Right forelimb (tissue), 1 donor: Measurements from ENCODE around the gene ZNF710.
"Not testable (repeated sequence)": the region's sequence is repeated elsewhere in the genome, so short reads cannot be mapped to it uniquely, and the experiment has no call there.

Experiments
- DNase-seq: peaks from one replicate; pipeline ENCODE4 v3.0.0-alpha.2; 2018

Gene ZNF710

DNA sequence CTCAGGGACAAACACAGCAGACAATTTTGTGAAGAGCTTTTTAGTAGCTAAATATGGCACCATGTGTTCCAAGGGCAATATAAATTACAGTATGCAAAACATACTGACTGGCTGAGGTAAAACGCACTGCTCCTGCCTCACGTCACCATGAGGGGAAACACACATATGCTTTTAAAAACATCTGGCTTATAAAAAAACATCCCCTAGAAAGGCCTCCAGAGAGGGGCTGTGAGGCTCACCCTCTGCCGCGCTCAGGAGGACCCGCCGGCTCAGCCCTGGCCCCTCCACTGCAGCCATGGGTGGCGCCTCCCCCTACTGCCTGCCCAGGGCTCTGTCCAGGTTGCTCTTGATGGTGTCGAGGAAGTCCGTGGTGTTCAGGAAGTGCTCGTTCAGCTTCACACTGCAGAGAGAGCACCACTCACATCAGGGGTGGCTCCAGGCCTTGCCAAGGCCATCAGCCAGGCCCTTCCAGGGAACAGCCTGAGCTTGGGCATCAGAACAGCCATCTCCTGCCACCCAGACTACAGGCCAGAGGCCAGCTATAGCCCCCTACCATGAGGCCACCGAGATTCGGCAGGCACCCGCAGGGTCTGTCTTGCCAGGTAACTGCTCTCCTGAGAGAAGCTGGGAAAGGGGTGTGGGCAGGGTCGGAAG lies 83.0 kb downstream of the ZNF710 start:
- no peak for DNase-seq

DNA sequence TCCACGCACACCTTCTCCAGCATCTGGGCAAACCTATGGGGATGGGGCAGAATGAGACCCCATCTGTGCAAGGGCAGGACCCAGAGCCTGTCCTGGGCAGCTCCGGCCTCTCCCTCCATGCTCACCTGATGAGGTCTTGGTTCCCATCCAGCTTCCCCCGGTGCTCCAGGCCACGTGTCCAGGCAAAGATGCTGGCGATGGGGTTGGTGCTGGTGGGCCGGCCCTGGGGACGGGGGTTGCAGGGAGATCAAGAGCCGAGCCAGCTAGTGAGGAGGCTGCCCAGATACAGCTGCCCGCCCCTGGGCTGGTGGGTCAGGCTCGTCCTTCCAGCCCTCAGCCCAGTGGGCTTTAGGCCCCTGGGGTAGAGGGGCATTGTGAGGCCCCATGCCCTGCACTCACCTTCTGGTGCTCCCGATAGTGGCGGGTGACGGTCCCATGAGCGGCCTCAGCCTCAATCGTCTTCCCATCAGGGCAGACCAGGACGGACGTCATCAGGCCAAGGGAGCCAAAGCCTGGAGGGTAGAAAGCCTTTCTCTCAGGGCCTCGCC lies 83.8 kb downstream of the ZNF710 start:
- DNase-seq, result no peak

DNA sequence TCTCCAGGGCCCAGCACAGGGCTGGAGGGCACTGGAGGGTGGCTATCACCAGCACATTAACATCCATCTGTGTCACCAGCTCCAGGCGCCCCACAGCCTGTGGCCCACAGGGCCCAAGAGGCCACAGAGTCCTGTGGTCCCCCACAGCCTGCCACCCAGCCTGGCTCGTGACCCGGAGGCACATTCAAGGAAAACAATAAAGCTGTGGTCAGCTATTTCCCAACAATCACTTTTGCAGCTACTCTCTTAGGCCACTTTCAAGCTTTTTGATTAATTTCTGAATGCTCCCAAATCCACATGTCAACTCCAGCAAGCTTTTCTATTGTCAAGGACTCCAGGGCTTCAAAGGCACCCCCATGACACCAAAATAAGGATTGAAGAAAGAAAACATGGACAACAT lies 84.4 kb downstream of the ZNF710 start:
- no peak for DNase-seq

DNA sequence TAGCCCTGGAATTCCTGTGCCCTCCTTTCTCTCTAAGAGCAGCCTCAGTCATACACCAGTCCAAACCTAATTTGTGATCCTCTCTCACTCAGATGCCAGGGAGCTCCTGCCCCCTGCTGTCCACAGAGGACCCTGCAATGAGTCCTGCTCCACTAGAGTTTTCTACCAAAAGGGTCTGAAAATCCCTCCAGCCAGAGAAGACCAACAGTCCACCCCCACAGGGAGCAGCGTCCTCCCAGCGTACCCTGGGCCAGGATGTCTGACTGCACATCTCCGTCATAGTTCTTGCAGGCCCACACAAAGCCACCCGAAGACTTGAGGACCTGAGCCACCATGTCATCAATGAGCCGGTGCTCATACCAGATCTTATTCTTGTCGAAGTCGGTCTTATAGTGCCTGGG lies 85.7 kb downstream of the ZNF710 start:
- DNase-seq, result no peak

DNA sequence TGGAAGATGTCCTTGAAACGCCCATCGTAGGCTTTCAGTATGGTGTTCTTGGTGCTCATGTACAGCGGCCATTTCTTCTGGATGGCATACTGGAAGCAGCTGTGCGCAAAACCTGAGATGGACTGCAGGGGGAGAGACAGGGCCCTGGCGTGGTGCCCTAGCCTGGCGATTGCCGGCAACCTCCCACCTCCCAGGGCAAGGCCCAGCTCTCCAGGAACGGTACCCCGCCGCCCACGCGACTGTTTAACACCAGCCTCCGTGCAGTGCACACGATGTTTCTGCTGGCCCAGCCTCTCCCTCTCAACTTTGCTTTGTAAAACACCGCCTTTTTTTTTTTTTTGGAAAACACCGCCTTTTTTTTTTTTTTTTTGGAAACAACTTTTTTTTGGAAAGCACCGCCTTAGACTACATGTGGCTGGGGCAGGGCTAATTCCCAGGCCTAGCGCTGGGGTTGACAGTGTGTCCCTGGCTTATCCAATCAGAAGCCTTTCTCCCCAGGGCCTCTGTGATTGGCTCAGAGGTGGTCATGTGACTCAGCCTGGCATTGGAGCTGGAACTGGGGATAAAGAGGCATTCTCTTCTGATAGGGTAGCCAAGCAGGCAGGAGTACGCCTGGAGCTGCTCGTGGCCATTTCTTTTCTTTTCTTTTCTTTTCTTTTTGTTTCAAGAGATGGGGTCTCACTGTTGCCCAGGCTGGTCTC lies 86.5 kb downstream of the ZNF710 start:
- no peak for DNase-seq

DNA sequence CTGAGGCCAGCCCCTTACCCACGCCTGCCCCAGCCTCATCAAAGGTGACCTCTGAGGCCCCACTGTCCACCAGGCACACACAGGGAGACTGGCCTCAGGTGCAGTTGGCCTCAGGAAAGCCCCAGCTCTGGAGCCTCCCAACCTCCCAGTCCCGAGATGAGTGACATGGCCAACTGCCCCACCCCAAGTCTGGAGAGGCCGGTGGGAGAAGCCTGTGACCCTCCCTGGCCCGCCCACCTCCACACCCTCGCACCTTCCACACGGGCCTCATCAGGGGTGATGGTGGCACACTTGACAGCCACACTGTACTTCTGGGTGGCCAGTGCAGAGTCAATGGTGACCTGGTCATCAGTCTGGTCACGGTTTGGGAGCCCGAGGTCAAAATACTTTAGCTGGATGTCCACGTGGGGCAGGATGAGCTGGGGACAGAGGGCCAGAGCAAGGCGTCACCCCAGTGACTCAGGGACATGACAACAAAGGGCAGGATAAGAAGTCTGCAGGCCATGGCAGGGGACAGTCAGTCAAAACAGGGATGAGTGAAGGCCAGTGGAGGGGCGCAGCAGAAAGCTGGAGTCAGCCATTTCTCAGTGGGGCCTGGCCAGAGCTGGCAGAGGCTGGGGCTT lies 89.2 kb downstream of the ZNF710 start:
- DNase-seq, result no peak

DNA sequence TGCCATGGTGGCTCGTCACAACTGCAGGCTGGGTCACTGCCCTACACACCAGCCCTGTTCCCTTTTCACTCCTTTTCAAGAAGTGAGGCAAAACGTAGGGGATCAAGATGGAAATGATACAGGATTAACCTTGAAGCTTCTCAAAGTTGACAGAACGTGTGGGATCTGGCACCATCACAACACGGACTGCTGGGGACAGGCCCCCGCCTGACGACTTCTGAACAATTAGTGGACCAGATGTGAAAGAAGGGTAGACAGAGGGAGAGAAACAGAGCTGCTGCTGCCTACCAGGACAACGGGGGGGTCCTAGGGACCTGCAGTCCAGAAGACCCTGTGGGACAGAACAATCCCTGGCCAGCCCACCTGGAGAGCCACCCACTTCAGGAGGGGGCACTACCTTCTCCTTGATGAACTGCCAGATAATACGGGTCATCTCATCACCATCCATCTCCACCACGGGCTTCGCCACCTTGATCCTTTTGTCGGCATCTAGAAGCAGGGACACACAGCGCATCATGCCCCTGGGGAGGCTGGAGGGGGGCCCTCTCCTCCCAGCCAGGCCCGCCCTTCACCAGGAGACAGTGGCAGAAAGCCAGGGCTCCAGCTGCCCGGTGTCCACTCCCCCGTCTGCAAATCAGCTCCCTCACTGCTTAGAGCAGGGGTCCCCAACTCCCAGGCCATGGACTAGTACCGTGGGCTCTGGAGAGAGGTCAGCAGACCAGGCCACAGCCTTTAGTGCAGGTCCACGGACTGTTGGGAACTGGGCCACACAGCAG lies 90.2 kb downstream of the ZNF710 start:
- DNase-seq, result no peak

DNA sequence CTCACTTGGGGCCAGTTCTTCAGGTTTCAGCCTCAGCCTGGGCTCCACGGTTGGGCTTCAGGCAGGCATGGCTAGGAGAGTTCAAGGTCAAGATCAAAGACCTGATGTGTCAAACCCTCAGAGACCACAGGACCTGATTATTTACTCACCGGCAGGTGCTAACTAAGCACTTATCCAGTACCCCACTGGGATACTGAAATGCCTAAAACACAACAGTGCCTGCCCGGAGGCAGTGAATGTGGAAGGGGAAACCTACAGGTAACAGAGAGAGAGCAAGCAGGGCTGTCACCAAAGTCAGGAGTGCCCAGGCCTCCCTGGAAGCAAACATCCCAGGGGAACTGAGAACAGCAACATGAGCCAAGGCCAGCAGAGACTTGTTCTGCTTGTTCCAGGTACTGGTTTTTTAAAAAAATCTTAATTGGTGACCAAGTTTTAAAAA lies 94.4 kb downstream of the ZNF710 start:
- DNase-seq, result no peak

DNA sequence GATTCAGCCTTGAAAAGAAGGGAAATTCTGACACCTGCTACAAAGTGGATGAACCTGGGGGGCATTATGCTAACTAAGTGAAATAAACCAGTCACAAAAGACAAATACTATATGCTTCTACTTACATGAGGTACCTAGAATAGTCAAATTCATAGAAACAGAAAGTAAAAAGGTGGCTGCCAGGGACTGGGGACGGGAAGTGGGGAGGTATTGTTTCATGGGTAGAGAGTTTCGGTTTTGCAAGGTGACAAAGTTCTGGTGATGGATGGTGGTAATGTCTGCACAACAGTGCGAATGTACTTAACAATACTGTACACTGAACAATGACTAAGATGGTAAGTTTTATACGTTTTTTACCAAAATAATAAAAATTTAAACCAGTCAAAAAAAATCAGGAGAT lies 96.4 kb downstream of the ZNF710 start:
- no peak for DNase-seq

DNA sequence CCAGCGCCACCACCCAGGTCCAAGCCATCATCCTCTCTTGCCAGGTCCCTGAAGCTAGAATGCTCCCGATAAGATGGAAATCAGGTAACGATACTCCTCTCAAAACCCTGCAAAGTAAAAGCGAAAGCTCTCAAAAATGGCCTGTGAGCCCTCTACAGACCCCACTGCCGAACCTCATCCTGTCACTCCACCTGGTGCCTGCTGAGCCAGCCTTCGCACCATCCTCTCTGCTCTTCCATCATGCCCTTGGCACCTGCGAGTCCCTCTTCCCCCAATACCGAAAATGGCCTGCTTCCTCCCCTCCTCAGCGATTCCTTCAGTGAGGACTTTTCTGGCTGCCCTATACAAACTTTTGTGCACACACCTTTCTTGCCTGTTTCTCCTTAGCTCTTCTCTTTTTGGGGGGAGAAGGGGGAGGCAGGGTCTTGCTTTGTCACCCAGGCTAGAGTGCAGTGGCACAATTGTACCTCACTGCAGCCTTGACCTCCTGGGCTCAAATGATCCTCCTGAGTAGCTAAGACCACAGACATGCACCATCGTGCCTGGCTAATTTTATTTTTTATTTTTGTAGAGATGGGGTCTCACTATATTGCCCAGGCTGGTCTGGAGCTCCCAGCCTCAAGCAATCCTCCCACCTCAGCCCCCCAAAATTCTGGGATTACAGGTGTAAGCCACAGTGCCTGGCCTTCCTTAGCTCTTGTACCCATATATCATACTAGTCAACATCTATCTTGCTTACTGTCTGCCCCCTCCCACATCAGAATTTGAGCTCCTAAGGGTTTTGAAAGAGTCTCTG lies 98.1 kb downstream of the ZNF710 start:
- no peak for DNase-seq

DNA sequence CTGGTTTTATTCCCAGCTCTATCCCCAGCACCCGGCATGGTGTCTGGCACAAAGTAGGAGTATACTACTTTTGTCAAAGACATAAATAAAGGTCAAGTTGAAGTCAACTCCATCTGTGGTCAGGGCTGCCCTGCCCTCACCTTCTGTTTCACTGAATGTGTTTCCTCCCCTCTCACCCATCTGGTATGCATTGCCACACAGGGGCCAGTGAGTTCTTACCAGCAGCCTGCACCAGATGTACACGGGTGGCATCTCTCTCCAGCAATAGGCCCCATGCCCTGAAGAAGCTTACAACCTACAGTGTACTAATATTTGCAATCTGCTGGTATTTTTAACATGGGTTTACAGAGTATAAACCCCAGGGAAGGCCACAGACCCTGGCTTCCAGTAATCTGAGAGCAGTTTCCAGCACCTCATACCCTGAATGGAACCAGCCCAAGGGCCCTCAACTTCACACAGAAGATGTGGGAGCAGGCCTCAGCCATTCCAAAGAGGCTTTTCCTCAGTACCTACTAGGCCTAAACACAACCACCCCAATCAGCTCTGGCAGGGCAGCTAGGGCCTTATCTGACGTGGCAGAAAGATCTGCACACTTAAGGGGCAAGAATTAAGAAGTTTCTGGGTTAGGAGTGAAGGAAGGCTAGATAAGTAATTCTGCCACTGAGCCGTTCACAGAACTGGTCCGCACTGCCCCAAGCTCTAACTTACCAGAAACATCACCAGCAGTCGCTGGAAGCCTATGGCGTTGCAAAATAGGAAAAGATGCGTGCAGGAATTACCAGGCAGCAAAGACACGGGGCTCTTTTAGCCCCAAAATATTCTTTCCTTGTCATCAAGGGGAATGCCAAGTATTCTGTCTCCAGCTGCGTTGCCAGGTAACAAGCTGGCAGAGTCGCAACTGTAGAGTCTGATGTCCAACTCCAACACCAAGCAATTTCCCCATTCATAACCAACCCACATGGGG lies 99.0 kb downstream of the ZNF710 start:
- peak; percentile 75 for DNase-seq

DNA sequence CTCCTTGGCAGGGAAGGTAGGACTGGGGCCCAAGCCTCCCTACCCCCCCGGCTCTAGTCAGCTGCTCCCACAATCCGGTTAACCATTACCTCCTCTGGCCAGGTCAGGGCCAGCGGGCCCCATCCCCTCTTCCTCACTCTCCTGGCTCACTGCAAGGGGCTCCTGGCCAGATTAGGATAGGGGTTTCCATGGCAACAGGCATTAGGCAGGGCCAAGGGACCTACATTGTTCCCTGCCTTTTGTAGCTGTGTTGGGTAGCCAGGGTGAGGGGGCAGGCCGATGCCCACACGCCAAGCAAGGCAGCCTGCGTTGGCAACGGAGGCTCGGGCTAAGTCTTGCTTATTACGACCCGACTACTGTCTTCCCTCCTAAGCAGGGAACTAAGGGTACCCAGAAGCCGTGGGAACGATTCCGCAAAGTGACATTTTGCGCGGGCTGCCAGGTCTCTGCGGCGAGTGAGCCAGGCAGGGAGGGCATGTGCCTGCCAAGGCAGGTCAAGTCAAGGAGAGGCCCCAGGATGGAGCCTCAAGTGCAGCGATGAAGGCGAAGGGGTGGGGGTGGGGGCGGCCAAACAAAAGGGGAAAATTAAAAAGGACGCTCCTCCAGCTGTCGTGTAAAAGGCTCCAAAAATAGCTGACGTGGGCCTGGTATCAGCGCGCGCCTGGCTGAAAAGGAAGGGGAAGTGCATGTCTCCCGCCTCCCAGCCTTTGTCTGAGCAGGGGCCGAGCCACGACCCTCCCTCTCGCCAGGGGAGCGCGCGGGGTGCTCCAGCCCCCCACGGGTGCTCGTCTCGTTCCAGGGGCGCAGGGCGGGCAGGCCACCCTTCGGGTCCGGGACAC lies 100.2 kb downstream of the ZNF710 start:
- DNase-seq, result peak; percentile 71

DNA sequence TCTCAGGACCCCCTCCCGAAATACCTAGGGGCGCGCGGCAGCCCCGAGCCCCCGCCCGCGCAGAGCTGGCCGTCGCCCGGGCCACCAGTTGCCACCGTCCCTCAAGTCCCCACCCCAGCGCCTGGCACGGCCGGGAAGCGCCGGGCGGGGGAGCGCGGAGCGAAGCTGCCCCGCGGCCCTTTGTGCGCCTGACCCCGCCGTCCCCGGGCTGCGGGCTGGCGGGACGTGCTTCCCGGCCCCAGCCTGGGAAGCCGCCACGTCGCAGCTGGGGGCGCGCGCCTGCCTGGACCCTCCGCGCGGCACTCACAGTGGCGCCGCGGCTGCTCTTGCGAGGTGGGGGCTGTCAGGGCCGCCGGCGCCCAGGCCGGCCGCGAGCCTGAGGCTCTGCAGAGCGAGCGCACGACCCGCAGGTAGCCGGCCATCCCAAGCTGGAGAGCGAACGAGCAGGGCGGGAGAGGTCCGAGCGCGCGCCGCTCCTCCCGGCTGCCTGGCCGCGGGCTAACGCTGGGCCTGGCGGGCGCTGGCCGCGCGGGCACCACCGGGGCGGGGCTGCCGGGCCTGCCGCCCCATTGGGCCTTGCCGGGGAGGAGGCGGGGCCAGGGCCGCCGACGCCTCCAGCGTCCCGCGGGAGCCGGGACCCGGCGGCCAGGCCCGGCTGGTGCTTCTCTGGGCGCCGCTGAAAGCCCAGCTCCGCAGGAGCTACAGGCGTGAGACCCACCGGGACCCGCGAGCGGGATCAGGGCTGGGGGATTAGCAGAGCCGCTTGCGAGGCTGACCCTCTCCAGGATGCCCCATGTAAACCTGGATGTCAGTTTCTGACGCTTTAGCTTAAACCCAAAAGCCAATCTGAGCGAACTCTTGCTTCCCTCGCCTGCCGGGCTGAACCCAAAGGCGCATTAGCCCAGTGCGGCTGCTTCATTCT lies 101.1 kb downstream of the ZNF710 start, which contains the start of gene IDH2:
Gene IDH2 (minus strand): TSS at position 500 of the 922 bp plus-strand sequence. CDS start 78 bp downstream, at position 422.
- peak; percentile 87 for DNase-seq

DNA sequence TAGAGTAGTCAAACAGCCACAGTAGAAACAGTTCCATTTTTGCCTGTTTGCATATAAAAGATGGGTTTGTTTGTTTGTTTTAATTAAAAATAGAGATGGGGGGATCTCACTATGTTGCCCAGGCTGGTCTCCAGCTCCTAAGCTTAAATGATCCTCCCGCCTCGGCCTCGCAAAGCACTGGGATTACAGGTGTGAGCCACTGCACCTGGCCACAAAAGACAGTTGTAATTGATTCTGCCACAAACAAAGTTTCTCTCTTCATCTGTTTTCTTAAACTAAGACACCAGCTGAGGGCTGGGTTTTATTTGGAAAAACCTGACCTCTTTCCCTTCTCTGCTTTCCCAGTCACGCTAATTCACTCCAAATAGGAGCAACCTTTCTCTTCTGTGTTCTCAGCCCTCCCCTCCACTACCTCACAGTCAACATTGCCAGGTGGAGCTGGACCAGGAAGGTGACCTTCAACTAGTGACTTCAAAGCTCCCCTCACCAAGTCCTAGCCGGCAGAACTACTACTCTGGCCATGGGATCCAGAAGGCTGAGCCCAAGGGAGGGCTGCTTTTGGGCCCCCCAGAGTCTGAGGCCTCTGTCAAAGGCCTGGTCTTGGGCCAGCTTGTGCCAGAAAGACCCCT lies 102.7 kb downstream of the ZNF710 start:
- DNase-seq, result no peak

DNA sequence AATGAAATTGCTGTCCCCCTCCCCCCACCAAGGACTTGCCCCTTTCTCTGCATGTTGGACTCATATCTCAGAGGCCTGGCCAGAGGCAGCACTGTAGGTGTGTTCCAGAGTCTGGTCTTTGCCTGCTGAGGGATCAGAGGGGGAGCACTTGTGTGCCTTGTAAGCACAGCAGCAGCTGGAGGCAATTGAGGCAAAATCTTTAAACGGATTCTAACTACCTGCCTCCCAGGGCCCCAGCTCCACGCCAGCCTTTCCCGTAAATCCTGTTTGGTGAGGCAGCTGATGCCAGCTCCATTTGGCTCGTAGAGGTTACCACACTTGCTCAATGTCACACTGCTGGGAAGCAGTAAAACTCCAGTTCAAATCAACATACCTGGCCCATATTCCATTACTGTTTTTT lies 103.4 kb downstream of the ZNF710 start:
- DNase-seq, result no peak

DNA sequence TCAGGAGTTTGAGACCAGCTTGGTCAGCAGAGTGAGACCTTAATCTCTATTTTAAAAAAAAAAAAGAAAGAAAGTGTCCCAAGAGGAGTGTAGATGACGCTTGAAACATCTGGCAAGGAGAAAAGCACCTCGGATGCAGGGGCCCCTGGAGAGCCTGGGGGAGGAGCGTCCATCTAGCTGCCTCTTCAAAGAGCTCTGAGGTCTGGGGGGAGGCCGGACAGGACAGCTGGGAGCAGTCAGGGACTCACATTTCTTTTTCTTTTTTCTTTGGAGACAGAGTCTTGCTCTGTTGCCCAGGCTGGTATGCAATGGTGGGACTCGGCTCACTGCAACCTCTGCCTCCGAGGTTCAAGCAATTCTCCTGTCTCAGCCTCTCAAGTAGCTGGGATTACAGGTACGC lies 104.4 kb downstream of the ZNF710 start:
- no peak for DNase-seq

DNA sequence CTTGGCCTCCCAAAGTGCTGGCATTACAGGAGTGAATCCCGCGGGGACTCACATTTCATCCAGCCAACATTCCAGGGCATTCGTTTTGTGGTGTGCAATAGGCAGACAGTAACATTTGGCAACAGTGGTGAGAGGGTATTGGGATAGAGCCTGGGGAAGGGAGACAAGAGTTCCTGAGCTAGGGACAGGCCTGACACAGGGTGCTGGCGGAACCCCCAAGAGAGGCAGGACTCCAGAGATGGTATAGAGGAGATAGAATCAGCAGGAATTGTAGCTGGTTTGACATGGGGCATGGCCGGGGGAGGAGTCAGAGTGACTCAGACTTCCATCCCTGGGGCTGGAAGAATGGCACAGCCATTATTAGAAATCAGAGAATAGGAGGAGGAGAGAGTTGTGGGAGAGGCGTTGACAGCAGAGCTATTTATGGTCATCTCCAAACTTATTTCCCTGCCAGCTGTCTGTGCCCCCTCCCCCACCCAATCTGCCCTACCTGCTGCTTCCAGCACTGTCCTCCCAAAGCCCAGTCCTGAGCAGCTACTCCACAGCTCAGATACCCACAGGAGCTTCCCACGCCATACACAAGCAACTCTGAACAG lies 105.5 kb downstream of the ZNF710 start:
- DNase-seq, result no peak

DNA sequence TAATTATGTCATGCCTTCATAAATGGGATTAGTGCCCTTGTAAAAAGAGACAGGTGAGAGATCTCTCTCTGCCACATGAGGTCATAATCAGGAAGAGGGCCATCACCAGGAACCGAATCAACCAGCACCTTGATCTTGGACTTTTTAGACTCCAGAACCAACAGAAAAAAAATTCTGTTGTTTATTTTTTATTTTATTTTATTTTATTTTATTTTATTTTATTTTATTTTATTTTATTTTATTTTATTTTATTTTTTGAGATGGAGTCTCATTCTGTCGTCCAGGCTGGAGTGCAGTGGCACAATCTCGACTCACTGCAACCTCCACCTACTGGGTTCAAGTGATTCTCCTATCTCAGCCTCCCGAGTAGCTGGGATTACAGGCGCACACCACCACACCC lies 106.9 kb downstream of the ZNF710 start:
- DNase-seq, result not testable (repeated sequence)
